GM21367 (cell line): Measurements from ENCODE around the gene NDUFAF3.
A peak's percentile ranks its signal among the peaks of the same experiment; 100 is the strongest.
"Not testable (repeated sequence)": the region's sequence is repeated elsewhere in the genome, so short reads cannot be mapped to it uniquely, and the experiment has no call there.

Source experiments
- ATAC-seq: cut with Tn5 transposase; IDR thresholded peaks from one replicate; pipeline ENCODE4 v1.9.1; 2021; ENCODE audit not compliant: unreplicated experiment

NDUFAF3 gene

GRCh38 chr3:48999085-48999858 is 22.6 kb upstream of the NDUFAF3 start:
- no peak for ATAC-seq

- no peak for ATAC-seq
Measured at GRCh38 chr3:49001155-49001554, 20.8 kb upstream of the NDUFAF3 start.

DNA sequence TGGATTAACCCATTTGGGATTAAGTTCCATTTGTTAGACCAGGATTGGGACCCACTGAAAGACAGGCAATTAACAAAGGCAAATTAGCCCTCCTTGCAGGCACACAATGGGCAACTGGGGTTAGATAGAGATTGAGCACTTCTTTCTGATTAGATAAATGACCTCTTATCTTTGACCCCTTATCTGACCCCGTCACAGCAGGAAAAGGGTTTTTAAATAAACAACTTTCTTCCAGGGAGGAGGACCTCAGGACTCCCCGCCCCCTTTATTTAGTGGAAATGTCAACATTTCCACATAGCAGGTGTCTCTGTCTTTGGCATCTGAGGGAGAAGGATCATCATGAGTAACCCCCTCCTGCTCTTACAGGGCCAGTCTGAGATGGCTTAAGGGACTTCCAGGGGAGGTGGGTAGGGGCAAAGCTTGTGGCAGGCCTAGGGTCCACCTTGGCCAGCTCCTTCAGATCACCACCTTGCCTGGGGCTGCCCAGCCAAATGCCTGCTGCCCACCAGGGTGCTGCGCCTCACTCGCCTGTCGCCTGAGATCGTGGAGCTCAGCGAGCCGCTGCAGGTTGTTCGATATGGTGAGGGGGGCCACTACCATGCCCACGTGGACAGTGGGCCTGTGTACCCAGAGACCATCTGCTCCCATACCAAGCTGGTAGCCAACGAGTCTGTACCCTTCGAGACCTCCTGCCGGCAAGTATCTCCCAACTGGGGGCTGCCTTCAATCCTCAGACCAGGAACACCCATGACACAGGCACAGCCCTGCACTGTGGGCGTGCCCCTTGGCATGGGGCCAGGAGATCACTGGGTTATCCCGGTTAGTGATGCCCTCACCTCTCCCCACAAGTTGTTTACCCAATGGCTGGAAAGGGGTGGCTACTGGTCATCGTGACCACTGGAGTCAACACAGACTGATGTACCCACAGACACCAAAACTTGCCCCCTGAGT is 17.3 kb upstream of the NDUFAF3 start:
- no peak for ATAC-seq

GRCh38 chr3:49005303-49005680 is 16.6 kb upstream of the NDUFAF3 start:
- no peak for ATAC-seq

DNA sequence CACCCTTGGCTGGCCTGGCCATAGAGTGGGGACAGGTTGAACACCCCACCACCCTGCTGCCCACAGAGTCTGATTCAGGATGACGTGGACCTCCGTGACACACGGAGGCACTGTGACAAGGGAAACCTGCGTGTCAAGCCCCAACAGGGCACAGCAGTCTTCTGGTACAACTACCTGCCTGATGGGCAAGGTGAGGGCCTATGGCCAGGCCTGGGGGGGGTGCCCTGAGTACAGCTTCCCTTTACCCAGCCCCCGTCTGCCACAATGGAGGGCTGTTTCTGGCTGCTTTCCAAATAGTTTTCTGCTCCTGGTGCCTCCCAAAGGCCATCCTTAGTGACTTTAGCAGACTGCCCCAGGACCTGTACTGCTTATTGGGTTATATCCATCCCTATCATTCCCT is 15.9 kb upstream of the NDUFAF3 start:
- no peak for ATAC-seq

GRCh38 chr3:49006408-49007067 is 15.4 kb upstream of the NDUFAF3 start:
- ATAC-seq, result no peak

DNA sequence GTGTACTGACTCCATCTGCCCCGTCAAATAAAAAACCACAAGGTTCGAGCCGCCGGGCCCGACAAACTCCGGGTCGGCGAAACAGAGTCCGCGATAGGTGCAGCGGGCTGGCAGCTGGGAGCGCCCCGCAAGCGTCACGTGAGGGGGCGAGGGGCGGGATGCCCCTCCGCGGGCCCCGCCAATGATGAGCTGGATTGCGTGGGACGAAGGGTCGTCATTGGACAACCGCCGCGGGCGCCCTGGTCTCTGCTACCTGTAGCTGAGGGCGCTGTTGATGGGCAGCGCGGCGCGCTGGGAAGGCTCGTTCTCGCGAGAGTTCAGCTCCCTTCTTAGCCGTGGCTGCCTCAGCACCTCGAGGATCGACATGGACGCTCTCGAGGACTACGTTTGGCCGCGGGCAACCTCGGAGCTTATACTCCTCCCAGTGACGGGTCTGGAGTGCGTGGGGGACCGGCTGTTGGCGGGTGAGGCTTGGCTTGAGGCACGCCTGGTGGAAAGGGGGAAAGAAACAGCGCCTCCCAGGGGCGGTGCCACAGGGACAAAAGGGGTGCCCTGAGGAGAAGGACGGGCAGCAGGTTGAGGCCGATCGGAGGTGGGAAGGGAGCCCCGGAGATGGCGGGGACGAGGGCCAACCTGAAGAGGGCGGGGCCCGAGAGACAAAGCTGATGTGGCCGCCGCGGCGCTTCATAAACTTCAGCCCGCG is 14.7 kb upstream of the NDUFAF3 start, which contains the start of gene WDR6:
Gene WDR6 (plus strand): TSS at position 324 of the 703 bp plus-strand sequence. CDS start 41 bp downstream, at position 365.
- ATAC-seq, result peak; percentile 82

- ATAC-seq, result peak; percentile 37
Measured at GRCh38 chr3:49007771-49008528, 14.0 kb upstream of the NDUFAF3 start.

DNA sequence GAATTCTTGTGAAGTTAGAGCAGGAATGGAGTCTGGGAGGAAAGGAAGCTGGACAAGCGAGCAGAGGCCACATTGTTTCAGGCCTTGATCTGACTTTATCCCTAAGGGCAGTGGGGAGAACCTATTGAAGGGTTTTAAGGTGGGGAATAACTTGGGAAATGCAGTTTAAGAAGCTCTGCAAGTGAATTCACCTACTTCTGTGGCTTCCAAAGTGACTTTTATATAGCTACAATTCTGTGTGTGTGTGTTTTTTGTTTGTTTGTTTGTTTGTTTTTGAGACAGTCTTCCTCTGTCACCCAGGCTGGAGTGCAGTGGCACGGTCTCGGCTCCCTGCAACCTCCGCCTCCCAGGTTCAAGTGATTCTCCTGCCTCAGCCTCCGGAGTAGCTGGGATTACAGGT is 13.3 kb upstream of the NDUFAF3 start:
- not testable (repeated sequence) for ATAC-seq

GRCh38 chr3:49009396-49009795 is 12.5 kb upstream of the NDUFAF3 start:
- no peak for ATAC-seq

GRCh38 chr3:49012441-49013017 is 9.4 kb upstream of the NDUFAF3 start:
- ATAC-seq, result no peak

- ATAC-seq, result no peak
Measured at GRCh38 chr3:49013113-49013737, 8.7 kb upstream of the NDUFAF3 start.

DNA sequence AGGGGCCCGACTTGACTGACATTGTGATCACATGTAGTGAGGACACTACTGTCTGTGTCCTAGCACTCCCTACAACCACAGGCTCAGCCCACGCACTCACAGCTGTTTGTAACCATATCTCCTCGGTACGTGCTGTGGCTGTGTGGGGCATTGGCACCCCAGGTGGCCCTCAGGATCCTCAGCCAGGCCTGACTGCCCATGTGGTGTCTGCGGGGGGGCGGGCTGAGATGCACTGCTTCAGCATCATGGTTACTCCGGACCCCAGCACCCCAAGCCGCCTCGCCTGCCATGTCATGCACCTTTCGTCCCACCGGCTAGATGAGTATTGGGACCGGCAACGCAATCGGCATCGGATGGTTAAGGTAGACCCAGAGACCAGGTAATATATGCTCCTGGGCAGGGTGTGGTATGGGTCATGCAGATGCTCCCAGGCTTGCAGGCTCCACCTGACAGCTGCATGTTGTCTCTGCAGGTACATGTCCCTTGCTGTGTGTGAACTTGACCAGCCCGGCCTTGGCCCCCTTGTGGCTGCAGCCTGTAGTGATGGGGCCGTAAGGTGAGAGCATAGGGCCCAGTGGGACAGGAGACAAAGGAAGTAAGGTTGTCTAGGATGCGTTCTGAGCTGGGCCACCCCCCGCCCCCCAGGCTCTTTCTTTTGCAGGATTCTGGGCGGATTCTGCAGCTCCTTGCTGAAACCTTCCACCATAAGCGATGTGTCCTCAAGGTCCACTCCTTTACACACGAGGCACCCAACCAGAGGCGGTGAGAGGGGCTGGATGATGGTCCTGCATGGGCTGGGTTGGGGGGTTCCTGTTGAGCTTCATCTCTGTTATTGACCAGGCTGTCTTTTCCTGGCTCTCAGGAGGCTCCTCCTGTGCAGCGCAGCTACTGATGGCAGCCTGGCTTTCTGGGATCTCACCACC is 7.9 kb upstream of the NDUFAF3 start:
- ATAC-seq, result no peak

- ATAC-seq, result no peak
Measured at GRCh38 chr3:49015072-49015471, 6.8 kb upstream of the NDUFAF3 start.

DNA sequence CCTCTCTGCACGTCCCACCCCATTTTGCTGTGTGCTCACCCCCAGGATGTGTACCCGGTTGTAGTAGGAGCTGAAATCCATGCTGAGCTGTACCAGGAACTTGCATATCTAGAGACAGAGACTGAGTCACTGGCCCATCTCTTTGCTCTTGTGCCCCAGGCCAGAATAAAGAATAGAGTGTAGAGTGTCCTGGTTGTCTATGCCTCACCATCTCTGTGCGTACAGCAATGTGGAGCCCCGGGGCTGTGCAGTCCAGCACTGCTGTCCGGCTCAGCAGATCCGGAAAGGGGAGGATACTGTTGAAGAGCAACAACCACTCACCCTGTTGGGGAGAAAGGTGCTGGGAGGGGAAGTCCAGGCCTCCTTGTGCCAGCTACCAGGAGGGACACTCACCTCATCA is 6.2 kb upstream of the NDUFAF3 start:
- no peak for ATAC-seq

DNA sequence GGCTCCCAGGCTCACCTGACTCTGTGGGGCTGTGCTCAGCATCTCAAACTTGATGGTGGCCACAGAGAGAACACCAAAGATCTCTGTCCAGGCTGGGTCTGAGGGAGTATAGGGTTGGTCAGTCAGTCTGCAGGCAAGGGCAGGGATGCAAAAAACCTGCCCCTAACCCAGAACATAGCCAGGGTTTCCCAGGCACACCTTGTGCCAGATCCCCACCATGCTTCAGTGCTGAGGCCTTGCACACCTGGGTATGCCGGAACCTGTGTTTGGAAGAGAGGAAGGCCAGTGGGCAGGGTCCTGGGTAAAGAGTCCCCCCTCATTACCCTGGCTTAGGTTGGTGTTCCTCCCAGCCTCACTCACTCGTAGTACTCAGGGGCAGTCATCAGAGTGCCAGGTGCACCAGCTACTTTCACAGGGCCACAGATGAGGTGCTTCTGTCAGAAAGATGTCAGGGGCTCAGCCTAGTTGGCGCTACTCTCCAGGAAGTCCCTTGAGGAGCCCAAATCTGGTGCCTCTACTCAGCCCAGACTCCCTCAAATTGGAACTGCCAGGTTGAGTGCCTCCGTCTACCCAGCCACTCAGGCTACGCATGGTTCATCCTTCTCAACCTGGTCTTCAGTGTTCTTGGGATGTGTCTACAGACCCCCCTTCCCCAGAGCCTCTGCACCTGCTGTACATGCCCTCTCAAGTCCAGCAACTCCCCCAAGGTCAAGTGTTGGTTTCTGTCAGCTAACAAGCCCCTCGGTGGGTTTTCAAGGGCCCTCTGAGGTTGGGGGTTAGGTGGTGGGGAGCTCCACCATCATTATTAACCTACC is 5.3 kb upstream of the NDUFAF3 start:
- no peak for ATAC-seq

GRCh38 chr3:49017229-49017970 is 4.5 kb upstream of the NDUFAF3 start:
- ATAC-seq, result no peak
